ENCODE measurements around the gene FLII. TPM values are rescaled to one million over a fixed set of nuclear protein-coding genes. Genes with fewer than 3 reads are reported as not detected.

The FLII gene
- total RNA-seq, 1 experiment from 2014 or later: 298 TPM

DNA sequence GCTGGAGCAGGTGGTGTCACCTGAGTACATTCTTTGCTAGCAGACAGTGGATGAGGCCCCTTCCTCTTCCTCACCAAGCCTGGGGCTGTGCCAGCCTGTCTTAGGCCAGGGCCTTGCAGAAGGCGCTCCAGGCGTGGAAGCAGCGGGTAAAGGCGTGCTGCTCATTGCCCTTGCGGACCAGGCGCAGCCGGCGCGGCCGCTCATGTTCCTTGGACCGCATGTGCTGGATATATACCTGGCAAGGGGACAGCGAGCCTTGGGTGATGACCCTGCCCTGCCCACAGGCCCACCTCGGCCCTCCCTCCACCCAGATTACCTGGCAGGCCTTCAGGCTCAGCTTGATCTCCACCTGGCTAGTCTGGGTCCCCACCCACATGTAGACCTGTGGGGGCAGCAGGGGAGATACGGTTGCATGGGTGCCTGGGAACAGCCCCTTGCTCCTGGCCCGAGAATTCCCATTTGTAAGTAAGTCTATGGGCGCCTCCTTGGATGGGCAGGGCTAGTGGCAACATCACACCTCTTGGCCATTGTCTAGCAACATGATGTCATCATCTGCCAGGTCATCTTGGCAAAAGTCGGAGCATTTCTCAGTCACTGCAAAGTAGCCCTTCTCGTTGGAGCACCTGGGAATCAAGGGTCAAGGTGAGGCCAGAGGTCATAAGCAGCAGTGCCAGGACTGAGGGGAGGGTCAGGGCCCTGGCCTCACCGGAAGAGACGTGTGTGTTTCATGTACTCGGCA is 13.3 kb downstream of the FLII start:
- Mint-ChIP-seq H3K27me3 (ENCODE audit: low read depth) (no peaks in the 10 kb centered on the region; the same call in 1 of the 2 replicates), H3K9me3 (no peaks in the 10 kb centered on the region; a peak in 1 of 5 replicates), H3K36me3 (ENCODE audit: insufficient read depth in 1 of 3, low read depth in 3 of 3) (peaks cover 13 to 81% (median 65%) of the 10 kb centered on the region in 3 experiments; a peak in 6 of 7 replicates), H3K4me1 (peaks cover 13 to 25% of the 10 kb centered on the region in 2 experiments), H3K4me3 (no peak overlapping the region), H3K27ac (peak overlapping the region in 1 of 3 experiments; percentile 91; a peak in 1 of 7 replicates)
- H4K91ac ChIP-seq (ENCODE audit: insufficient read length, low read depth, low read length): no peak overlapping the region
- H3K27me3 ChIP-seq (ENCODE audit: insufficient read depth, low read length): no peaks in the 10 kb centered on the region
- no peak overlapping the region for H4K8ac ChIP-seq (replicated peaks; ENCODE audit: insufficient read length, low read depth, low read length)
- H2BK15ac ChIP-seq (ENCODE audit: low read depth, low read length): no peak overlapping the region
- H3K56ac ChIP-seq (ENCODE audit: insufficient read length, low read depth, low read length): no peak overlapping the region
- H2BK12ac ChIP-seq (ENCODE audit: insufficient read length, low read depth, low read length): no peak overlapping the region
- no peak overlapping the region for H3K14ac ChIP-seq (ENCODE audit: insufficient read depth, low read length)
- no peak overlapping the region for H2BK120ac ChIP-seq (ENCODE audit: low read depth, low read length, poor library complexity, severe bottlenecking)
- no peak overlapping the region for H4K5ac ChIP-seq (ENCODE audit: insufficient read length, low read depth, low read length)
- WGBS (ENCODE audit: extremely low coverage, insufficient read length, low lambda C conversion rate): no CpG with 5 or more reads among the region's 21 CpGs
- no peak overlapping the region for H2AFZ ChIP-seq (ENCODE audit: low read length)
- no peak overlapping the region for H3K27ac ChIP-seq (ENCODE audit: insufficient read length, low read depth, low read length)
- H2AK5ac ChIP-seq (ENCODE audit: insufficient read length, low read length): no peak overlapping the region
- no peak overlapping the region for H2BK20ac ChIP-seq (ENCODE audit: low read depth, low read length, poor library complexity, severe bottlenecking)
- no peak overlapping the region for H2BK5ac ChIP-seq (ENCODE audit: insufficient read length, low read length)
- no peak overlapping the region for H3K23ac ChIP-seq (ENCODE audit: insufficient read length, low read depth, low read length)
- H3K4me1 ChIP-seq (ENCODE audit: insufficient read depth, low read length): peaks cover 3% of the 10 kb centered on the region; the same call in 1 of the 2 replicates
- H3K9me3 ChIP-seq (ENCODE audit: control insufficient read depth, low read depth, low read length): no peaks in the 10 kb centered on the region
- no peaks in the 10 kb centered on the region for H3K79me1 ChIP-seq (ENCODE audit: insufficient read depth, low read depth, low read length, poor library complexity, severe bottlenecking)
- no peak overlapping the region for H3K18ac ChIP-seq (ENCODE audit: insufficient read length, low read depth, low read length)
- peaks cover 3% of the 10 kb centered on the region for H4K20me1 ChIP-seq (ENCODE audit: control insufficient read depth, insufficient read depth, insufficient read length)
- H3K79me2 ChIP-seq (ENCODE audit: insufficient read depth, low read length): no peaks in the 10 kb centered on the region
- no peak for DNase-seq
- H3T11ph ChIP-seq (ENCODE audit: low read length): no peak overlapping the region
- TF ChIP-seq, protein P1, sequence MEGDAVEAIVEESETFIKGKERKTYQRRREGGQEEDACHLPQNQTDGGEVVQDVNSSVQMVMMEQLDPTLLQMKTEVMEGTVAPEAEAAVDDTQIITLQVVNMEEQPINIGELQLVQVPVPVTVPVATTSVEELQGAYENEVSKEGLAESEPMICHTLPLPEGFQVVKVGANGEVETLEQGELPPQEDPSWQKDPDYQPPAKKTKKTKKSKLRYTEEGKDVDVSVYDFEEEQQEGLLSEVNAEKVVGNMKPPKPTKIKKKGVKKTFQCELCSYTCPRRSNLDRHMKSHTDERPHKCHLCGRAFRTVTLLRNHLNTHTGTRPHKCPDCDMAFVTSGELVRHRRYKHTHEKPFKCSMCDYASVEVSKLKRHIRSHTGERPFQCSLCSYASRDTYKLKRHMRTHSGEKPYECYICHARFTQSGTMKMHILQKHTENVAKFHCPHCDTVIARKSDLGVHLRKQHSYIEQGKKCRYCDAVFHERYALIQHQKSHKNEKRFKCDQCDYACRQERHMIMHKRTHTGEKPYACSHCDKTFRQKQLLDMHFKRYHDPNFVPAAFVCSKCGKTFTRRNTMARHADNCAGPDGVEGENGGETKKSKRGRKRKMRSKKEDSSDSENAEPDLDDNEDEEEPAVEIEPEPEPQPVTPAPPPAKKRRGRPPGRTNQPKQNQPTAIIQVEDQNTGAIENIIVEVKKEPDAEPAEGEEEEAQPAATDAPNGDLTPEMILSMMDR (conservative IDR thresholded peaks at IDR 0.05): no peak
- H3K4ac ChIP-seq (ENCODE audit: low read depth, low read length): no peak overlapping the region
- no peak overlapping the region for H3K9ac ChIP-seq (ENCODE audit: extremely low read depth, insufficient read length, low read length)
- H3K4me2 ChIP-seq (ENCODE audit: insufficient read depth, insufficient read length, low read length): no peak overlapping the region
- no peaks in the 10 kb centered on the region for H3K23me2 ChIP-seq (ENCODE audit: insufficient read length, low read depth, low read length, poor library complexity, severe bottlenecking)
